ENCODE results near the gene KLHDC4.

DNA sequence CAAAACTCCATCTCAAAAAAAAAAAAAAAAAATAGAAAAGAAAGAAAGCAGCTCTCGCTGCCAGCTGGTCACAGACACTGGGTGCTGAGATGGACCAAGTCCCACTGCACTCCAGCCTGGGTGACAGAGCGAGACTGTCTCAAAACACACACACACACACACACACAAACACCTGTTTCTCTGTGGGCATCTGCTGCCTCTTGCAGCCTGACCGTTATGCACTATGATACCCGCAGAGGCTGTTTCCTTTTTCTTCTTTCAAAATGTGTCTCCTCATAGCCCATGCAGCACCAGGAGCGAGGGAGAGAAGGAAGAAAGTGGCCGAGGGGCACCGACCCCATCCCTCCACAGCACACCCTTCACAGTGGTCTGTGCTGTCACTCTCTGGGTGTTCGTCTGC is 36.9 kb upstream of the KLHDC4 start:
- no peak for TF ChIP-seq POLR2A (IDR thresholded peaks at IDR 0.05; ENCODE audit: low read length)
- no peak for TF ChIP-seq GATA1 (IDR thresholded peaks at IDR 0.05; ENCODE audit: low read depth, low read length)

Data from erythroblast (primary cell).